ENCODE data around the gene ASH1L.

Gene ASH1L

DNA sequence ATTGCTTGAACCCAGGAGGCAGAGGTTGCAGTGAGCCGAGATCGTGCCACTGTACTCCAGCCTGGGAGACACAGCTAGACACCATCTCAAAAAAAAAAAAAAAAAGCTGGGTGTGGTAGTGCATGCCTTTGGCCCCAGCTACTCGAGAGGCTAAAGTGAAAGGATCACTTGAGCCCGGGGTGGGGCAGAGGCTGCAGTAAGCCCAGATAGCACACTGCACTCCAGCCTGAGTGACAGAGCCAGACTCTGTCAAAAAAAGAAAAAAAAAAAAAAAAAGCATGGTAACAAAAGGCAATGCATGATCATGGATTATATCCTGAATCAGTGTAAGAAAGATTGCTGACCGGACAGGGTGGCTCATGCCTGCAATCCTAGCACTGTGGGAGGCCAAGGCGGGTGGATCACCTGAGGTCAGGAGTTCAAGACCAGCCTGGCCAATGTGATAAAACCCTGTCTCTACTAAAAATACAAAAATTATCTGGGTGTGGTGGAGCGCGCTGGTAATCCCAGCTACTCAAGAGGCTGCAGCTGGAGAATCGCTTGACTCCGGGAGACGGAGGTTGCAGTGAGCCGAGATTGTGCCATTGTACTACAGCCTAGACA, 165.6 kb downstream of the ASH1L start:
- TF ChIP-seq, protein P1, sequence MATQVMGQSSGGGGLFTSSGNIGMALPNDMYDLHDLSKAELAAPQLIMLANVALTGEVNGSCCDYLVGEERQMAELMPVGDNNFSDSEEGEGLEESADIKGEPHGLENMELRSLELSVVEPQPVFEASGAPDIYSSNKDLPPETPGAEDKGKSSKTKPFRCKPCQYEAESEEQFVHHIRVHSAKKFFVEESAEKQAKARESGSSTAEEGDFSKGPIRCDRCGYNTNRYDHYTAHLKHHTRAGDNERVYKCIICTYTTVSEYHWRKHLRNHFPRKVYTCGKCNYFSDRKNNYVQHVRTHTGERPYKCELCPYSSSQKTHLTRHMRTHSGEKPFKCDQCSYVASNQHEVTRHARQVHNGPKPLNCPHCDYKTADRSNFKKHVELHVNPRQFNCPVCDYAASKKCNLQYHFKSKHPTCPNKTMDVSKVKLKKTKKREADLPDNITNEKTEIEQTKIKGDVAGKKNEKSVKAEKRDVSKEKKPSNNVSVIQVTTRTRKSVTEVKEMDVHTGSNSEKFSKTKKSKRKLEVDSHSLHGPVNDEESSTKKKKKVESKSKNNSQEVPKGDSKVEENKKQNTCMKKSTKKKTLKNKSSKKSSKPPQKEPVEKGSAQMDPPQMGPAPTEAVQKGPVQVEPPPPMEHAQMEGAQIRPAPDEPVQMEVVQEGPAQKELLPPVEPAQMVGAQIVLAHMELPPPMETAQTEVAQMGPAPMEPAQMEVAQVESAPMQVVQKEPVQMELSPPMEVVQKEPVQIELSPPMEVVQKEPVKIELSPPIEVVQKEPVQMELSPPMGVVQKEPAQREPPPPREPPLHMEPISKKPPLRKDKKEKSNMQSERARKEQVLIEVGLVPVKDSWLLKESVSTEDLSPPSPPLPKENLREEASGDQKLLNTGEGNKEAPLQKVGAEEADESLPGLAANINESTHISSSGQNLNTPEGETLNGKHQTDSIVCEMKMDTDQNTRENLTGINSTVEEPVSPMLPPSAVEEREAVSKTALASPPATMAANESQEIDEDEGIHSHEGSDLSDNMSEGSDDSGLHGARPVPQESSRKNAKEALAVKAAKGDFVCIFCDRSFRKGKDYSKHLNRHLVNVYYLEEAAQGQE (IDR thresholded peaks at IDR 0.05; ENCODE audit: insufficient read depth in 1 of 2, low read depth in 2 of 2, low read length in 2 of 2), result no peak
- TF ChIP-seq TAF1 (IDR thresholded peaks at IDR 0.05; ENCODE audit: borderline replicate concordance, insufficient read depth, low read length) (no peak), SIN3A (IDR thresholded peaks at IDR 0.05; ENCODE audit: borderline replicate concordance, insufficient read depth, low read length) (no peak), FOXP2 (optimal IDR thresholded peaks at IDR 0.05; ENCODE audit: borderline replicate concordance, extremely low read depth, extremely low read length, insufficient read depth) (no peak), POLR2AphosphoS5 (IDR thresholded peaks at IDR 0.05; ENCODE audit: low read depth, low read length) (no peak)

DNA sequence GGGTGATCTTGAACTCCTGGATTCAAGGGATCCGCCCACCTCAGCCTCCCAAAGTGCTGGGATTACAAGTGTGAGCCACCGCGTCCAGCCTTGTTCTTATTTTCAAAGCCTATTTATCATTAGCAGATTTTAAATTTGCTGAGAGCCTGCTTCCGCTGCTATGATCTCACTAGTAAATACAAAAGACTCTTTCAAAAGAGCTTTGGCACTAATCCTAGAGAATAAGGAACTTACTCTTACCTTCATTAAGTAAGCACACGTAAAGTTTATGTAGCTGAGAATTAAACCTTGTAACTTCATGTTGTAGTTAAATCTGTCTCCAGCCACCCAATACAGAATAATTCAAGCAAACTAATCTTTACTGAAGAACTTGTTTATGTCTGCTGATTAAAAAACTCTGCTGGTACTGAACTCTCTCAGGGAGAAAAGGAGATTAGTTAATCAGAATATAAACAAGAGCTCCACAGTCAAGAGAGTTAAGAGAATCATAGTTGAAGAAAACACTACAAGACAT, 169.6 kb downstream of the ASH1L start:
- TF ChIP-seq FOXP2 (optimal IDR thresholded peaks at IDR 0.05; ENCODE audit: borderline replicate concordance, extremely low read depth, extremely low read length, insufficient read depth), result no peak
- no peak for TF ChIP-seq TAF1 (IDR thresholded peaks at IDR 0.05; ENCODE audit: borderline replicate concordance, insufficient read depth, low read length)
- TF ChIP-seq SIN3A (IDR thresholded peaks at IDR 0.05; ENCODE audit: borderline replicate concordance, insufficient read depth, low read length), result no peak
- no peak for TF ChIP-seq POLR2AphosphoS5 (IDR thresholded peaks at IDR 0.05; ENCODE audit: low read depth, low read length)
- TF ChIP-seq, protein P1 (IDR thresholded peaks at IDR 0.05; ENCODE audit: insufficient read depth in 1 of 2, low read depth in 2 of 2, low read length in 2 of 2), result no peak

DNA sequence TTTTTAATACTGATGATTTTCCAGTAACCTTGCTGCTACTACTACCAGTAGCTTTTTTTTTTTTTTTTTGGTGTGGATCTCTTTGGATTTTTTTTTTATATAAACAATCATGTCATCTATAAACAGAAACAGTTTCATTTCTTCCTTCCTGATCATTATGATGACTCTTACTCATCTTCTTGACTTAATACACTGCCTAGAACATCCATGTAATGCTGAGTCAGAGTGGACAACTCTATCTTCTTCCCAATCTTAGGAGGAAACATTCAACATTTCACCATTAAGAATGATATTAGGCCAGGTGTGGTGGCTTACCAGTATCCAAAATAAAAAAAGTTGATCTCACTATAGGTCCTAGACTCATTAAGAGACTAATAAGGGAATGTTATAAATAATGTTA, 172.8 kb downstream of the ASH1L start:
- TF ChIP-seq FOXP2 (optimal IDR thresholded peaks at IDR 0.05; ENCODE audit: borderline replicate concordance, extremely low read depth, extremely low read length, insufficient read depth) (no peak), SIN3A (IDR thresholded peaks at IDR 0.05; ENCODE audit: borderline replicate concordance, insufficient read depth, low read length) (no peak), POLR2AphosphoS5 (IDR thresholded peaks at IDR 0.05; ENCODE audit: low read depth, low read length) (no peak), TAF1 (IDR thresholded peaks at IDR 0.05; ENCODE audit: borderline replicate concordance, insufficient read depth, low read length) (no peak)
- TF ChIP-seq, protein P1 (IDR thresholded peaks at IDR 0.05; ENCODE audit: insufficient read depth in 1 of 2, low read depth in 2 of 2, low read length in 2 of 2), result no peak

DNA sequence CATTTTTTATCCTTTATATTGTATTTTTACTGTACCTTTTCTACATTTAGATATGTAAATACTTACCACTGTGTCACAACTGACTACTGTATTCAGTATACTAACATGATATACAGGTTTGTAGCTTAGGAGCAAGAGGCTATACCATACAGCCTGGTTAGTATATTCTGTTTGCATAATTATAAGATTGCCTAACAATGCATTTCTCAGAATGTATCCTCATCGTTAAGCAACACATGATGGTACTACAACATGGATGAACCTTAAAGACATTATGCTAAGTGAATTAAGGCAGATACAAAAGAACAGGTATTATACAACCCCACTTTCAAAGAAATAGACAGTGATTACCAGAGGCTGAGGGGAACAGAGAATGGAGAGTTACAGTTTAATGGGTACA, 179.2 kb downstream of the ASH1L start:
- TF ChIP-seq POLR2AphosphoS5 (IDR thresholded peaks at IDR 0.05; ENCODE audit: low read depth, low read length) (no peak), SIN3A (IDR thresholded peaks at IDR 0.05; ENCODE audit: borderline replicate concordance, insufficient read depth, low read length) (no peak), TAF1 (IDR thresholded peaks at IDR 0.05; ENCODE audit: borderline replicate concordance, insufficient read depth, low read length) (no peak), FOXP2 (optimal IDR thresholded peaks at IDR 0.05; ENCODE audit: borderline replicate concordance, extremely low read depth, extremely low read length, insufficient read depth) (no peak)
- TF ChIP-seq, protein P1 (IDR thresholded peaks at IDR 0.05; ENCODE audit: insufficient read depth in 1 of 2, low read depth in 2 of 2, low read length in 2 of 2), result no peak

Data from PFSK-1 (cell line).